COLO829 (cell line): ENCODE results near the gene COLEC11.
"Not testable (repeated sequence)": the region's sequence is repeated elsewhere in the genome, so short reads cannot be mapped to it uniquely, and the experiment has no call there.

Experiments used
- DNase-seq: peaks from one replicate; pipeline ENCODE4 v3.0.0; 2012; ENCODE audit warnings: low spot score

COLEC11 gene

GRCh38 chr2:3654531-3655225 lies 59.8 kb downstream of the COLEC11 start:
- DNase-seq: no peak

DNA sequence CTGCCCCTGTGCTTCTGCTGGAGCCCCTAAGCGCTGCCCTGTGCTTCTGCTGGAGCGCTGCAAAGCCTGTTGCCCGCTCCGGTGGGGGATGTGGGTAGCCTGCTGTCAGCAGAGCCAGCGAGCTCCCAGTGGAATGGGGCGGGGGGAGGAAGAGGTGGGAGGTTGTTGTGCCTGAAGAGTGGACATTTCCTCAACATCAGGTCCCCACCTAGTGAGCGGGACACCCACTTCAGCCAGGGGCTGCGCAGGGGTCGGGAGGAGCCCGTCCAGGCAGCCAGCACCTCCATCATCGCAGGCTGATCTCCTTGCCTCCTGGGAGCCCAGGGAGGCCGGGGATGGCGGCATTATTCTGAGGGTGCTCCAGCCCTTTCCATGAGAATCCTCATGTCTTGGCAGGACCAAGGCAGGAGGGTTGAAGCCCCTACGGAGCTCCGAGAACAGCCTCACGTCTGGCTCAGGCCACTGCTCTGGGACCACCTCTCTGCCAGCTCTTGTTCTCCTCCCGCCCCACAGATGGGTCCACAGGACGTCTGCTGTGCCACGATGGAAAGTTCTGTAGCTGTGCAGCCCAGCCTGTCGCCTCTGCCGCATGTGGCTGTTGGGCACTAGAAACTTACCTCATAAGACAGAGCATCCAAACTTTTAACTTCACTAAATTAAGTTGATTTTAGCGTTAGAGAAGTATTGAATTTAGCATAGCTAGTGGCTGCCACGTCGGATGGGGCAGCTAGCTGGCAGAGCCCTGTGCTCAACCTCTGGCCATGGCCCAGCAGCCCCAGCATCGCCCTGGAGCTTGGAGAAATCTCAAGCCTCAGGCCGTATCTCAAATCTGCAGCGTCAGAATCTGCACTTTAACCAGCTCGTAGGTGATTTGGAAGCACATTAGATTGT lies 61.2 kb downstream of the COLEC11 start:
- DNase-seq: no peak

DNA sequence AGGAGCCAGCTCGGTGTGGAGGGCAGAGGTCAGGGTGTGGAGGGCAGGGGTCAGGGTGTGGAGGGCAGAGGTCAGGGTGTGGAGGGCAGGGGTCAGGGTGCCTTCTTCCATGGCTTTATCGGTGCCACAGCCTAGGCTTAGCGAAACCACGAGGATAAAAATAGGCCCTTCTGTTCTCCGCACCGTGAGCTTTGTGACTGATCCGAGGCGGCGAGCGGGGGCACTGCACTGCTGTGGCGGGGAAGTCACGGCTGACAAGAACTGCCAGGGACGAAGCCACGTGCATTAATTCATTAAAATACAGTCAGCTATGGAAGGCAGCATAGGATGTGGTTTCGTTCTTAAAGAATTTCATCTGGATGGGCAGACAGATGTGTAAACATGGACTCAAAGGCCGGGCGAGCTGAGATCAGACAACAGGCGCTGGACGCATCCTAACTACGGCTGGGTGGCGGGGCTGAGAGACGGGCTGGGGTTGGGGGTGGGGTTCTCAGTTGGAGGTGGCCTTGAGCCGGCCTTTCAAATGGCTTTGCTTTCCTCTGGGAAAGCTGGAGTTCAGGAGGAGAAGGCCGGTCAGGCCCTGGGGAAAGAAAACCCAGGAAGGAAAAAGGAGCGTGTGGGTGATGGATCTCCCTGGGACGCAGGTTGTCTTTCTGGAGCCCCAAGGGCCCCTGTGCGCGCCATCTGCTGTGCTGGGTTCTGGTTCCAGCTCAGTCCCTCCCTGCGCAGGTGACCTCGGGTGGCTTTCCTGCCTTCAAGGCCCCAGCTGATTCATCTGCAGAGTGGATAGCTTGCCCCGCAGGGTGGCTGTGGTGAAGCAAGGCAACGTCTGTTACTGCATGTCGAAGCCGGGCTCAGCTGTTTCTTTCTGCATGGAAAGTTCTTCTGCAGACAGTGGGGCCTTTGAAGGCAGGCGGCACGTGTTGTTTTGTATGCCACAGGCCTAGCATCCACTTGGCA lies 62.1 kb downstream of the COLEC11 start:
- peak; percentile 32 for DNase-seq

DNA sequence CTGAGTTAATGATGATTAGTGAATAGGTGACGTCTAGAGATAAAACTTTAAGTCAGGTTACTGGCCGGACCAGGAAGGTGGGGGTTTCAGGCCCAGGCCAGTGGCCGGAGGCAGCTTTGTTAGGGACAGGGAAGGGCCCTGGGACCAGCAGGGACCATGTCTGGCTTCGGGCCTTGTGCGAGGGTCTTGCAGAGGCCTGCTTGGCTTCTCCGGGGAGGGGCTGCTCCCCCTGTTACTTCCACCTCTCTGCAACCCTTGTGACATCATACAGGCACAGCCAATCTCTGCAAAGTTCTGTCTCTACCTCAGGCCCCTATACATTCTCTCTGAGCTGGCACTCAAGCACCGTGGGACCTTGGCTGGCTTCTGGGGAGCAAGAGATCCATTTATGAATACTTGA lies 63.0 kb downstream of the COLEC11 start, which contains the start of gene ALLC:
ALLC (plus strand) TSS at position 320 of the 400 bp plus-strand sequence. CDS start 12,958 bp downstream, outside the sequence.
- no peak for DNase-seq

DNA sequence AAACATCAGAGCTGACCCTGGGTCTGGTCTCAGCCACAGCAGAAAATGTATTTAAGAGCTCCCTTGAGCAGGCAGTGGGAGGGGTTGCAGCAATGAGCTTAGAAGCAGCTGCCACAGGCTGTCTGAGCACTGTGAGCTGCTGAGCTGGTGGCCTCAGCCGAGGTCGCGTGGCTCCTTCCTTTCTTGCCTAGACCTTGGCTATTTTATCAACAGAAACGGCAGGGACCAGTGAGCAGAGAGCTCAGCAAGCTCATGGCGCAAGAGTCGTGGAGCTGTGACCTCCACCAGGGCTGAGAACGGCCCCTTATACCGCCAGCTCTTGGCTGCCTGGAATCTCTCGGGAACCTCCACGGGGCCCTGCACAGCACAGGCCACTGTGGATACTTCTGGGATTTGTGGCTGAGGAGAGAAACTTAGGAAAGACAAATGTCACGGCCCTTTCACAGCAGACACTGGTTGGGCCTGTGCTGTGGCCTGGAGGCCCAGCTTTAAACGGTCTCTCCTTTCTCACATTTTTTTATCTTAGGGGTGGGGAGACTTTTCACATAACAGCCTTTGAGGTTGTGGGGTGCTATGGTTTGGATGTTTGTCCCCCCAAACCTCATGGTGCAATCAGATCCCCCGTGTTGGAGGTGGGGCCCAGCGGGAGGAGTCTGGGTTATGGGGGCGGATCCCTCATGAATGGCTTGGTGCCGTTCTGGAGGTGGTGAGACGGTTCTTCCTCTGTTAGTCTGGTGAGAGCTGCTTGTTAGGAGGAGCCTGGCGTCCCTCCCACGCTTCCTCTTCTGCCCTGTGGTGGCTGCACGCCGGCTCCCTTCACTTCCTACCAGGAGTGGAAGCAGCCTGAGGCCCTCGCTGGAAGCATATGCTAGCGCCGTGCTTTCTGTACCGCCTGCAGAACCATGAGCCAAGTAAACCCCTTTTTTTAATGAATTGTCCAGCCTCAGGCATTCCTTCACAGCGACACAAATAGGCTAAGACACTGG lies 64.8 kb downstream of the COLEC11 start:
- DNase-seq: no peak

GRCh38 chr2:3660640-3661039 lies 65.7 kb downstream of the COLEC11 start:
- DNase-seq: not testable (repeated sequence)

GRCh38 chr2:3661149-3661660 lies 66.3 kb downstream of the COLEC11 start:
- no peak for DNase-seq

DNA sequence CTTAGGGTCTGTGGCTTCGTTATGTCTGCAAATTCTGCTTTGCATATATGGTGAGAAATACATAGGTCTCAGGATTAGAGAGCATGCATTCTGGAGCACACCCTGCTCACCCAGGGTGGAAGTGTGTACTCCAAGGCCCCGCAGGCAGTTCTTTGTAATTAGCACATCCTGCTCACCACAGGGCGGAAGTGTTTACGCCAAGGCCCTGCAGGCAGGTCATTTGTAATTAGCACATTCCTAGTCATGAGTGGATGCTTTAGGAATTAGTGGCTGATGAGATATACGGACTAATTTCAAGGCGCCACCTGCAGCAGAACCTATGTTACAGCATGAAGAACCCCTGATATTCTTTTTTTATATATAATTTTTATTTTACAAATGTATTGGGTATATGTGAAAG lies 67.3 kb downstream of the COLEC11 start:
- no peak for DNase-seq

DNA sequence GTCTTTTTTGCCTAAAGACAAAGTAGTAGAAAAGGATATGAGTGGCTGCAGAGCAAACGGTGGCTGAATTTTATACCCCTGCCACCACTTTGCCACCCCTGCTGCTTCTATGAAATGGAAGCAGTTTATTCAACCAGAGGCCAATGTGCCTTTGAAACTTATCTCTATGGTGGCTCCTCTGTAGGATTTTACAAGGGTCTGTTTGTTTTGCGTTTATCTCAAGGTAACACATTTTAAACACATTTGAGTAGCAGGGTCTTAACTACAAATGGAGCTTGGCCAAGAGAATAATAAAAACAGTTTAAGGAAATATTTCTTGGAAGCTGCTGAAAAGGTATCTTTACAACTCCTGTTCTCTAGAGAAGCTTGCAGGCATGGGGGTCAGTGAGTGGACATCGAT lies 69.2 kb downstream of the COLEC11 start:
- DNase-seq: no peak

GRCh38 chr2:3664925-3665324 lies 70.0 kb downstream of the COLEC11 start:
- DNase-seq: no peak

DNA sequence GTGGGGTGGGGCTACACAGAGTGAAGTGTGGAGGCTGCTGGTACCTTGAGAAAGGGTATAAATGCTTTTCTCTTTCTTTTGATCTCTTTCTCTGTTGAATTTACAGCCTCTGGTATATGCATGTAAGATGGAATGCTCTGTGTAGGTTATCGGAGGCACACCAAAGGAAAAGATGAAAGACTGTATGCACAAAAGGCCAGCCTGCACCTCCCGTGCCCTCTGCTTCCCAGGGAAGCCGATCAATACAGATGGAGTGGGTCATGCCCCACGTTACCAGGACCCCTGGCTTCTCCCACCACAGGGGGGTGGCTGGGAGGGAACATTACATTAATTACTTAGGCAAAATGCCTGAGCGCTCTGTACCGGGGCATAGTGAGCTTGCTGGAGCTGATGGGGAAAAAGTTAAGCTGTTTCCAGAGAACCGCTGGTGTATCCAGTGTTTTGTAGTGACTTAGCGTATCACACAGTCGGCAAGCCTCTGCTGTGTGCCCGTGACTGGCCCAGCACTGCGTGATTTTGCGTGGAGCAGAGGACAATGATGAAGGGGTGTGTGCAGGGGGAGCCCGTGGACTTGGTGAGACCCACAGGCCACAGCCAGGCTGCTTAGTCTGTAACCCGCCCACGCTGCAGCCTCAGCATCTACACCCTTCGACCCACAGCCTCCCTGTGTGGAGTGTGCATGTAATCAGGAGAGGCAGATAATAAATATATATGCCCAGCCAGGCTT lies 71.1 kb downstream of the COLEC11 start:
- DNase-seq: no peak

- no peak for DNase-seq
These were observed 71.7 kb downstream of the COLEC11 start for GRCh38 chr2:3666613-3666975.

GRCh38 chr2:3667151-3667631 lies 72.3 kb downstream of the COLEC11 start:
- no peak for DNase-seq

DNA sequence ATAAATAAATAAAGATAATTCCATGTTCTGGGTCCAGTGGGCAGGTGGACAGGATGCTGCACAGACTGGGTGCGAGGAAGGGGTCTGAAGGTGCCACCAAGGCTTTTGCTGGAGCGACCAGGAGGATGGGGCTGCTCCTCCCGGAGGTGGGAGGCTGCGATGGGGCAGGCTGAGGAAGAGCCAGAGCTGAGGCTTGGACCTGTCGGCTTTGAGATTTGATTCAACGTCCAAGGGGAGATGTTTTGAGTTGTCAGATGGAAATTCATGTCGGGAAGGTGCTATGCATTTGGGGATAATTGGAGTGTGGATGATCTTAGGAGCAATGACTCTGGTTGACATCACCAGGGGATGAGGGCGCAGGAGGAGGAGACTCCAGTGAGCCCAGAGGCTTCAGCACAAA lies 74.7 kb downstream of the COLEC11 start:
- DNase-seq: no peak

DNA sequence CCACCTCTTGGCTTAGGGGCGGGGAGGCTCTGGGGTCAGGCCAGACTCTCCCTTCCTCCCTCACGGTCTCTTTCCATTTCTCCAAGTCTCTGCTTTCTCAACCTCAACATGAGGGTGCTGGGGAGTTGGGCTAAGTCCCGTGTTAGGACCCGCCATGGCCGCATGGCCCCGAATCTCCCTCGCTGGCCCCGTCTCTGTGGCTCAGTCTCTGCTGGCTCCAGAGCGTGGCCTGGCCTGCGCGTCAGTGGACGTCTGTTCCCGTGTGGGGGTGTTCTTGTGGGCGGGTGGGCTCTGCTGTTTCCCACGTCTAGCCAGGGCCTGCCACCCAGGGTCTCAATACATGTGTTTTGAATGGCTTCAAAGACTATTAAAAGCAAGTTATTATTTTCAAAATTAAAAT lies 75.5 kb downstream of the COLEC11 start:
- no peak for DNase-seq

- DNase-seq: no peak
These were observed 76.0 kb downstream of the COLEC11 start for GRCh38 chr2:3670941-3671340.

DNA sequence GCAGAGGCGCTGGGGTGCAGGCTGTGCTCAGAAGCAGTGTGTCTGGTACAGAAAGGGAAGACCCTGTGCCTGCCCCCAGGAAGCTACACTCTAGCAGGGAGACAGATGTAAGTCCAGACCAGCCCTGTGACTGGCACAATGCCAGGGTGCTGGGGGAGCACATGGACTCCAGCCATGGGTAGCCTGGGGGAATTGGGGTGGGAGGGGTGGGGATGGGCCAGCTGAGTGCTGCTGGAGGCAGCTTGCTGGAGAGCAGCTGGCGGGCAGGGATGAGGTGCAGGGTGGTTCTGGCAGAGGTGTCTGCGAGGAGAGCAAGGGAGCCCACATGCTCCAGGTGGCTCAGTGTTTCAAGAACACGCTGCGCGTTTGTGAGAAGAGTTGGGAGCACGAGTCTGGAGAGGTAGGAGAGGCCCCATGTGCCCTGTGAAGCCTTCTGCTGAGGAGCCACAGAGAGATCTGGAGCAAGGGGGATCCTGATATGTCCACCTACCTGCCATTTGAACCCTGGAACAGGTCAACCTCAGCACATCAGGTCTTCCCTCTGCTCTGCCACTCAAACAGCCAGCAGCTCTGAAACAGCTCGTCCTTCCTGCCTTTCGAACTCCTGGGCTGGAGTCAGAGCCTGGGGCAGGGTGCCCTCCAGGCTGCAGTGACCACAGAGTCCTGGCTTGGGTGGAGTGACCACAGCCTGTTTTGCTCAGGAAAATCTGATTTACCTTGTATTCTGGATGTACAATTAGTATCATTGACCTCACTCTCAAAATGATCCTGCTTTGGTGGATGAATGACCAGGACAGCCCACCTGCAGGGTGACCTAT lies 78.2 kb downstream of the COLEC11 start:
- no peak for DNase-seq

DNA sequence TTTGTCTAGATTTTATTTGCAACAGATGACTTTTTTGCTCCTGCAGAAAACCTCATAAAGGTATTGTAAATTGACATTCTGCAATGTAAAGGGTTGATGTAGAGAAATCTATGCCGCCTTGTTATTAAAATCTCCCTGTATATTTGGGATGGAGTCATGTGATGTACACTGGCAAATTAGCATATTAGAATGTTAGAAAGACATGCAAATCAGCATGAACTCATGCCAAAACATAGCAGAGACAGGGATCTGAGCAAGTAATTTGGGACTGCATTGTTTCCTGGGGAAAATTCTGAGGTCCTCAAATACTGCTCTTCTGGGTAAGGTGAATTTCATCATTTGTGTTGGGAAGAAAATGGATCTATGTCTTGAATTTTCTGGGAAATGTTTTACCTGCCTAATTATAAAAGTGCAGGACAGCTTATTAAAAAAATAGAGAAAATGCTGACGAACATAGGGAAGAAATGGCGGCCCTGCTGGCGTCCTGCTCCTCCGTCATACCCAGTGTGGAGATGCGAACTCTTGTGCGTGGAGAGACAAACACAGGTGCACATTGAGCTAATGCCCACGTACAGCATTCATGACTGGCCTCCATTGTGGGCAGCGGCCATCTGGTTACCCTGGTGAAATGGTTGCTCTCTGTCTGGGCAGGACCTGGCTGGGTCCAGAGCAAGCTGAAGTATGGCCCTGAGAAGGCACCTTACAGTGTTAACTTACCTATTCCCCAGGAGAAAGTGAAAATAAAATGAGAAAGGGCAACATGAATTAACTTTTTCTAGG lies 79.3 kb downstream of the COLEC11 start:
- no peak for DNase-seq
